ENCODE measurements around the gene TIMM10. TPM values are rescaled to one million over a fixed set of nuclear protein-coding genes. Genes with fewer than 3 reads are reported as not detected.

Gene TIMM10
- total RNA-seq, 1 experiment from 2014 or later, result 80.3 TPM

DNA sequence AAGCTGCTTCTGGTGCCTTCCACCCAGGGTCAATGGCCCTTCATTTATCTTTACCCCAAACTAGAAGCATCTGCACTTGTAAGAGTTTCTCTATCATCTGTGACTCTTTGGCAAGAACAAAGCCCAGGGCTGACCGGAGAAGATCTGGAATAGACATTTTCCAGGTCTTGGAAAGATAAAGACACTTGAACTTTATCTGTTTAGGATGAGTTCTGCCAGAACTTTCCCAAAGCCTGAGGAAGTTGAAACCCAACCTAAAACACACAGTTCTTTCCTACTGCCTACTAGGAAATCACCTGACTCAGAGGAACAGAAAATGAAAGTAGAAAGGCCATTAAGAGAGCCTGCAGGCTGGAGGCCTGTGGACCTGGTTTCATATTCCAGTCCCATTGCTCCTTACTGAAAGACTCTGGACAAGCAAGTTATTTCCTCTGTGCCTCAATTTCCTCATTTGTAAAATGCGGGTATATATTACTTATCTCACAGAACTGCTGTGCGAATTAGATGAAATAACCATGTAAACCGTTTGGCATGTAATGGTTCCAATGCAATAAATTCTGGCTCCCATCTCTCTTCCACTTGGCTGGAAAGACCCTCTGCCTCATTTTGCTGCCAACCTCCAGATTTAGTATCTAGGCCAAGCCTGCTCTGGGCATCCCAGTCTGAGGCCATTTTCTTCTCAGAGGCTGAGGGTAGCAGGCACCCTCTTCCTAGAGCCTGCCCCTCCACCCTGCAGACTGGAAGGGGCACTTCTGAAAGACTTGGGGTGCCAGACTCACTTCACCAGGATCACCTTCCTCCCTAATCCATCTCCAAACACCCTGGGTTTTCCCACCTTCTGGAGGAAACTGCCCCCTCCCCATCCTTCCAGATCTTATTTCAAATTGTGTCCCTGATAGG, 35.7 kb upstream of the TIMM10 start:
- TF ChIP-seq CTCF (IDR thresholded peaks at IDR 0.05; ENCODE audit: unreplicated experiment), result no peak
- Mint-ChIP-seq H3K9me3 (ENCODE audit: unreplicated experiment) (no peaks in the 10 kb centered on the region), H3K36me3 (ENCODE audit: insufficient read depth, unreplicated experiment) (peaks cover 6% of the 10 kb centered on the region), H3K4me3 (ENCODE audit: unreplicated experiment) (peak overlapping the region; percentile 94), H3K27ac (ENCODE audit: low read depth, unreplicated experiment) (peak overlapping the region; percentile 20), H3K4me1 (ENCODE audit: insufficient read depth, unreplicated experiment) (peaks cover 34% of the 10 kb centered on the region), H3K27me3 (ENCODE audit: insufficient read depth, unreplicated experiment) (no peaks in the 10 kb centered on the region)
- intact Hi-C loops (cut with micrococcal nuclease), result loop anchor here (2.0 to 5.0 kb wide), 3 partner anchors 109 to 219 kb away; partner anchors contain the start of genes MED19 and TMX2
- peak; percentile 44 for DNase-seq (ENCODE audit: unreplicated experiment)
- ChIA-PET POLR2A (interaction anchor here (0.8 to 2.6 kb wide), 3 partner anchors 19 to 35 kb away, joined by 3 to 10 read pairs (median 3); partner anchors contain the start of gene TIMM10), CTCF (interaction anchor here (0.5 to 9.6 kb wide), 11 partner anchors 11 to 729 kb away, joined by 3 to 315 read pairs (median 4); no protein-coding TSS in a partner anchor)
- BruUV-seq (replicated peaks), result no TSS peak

DNA sequence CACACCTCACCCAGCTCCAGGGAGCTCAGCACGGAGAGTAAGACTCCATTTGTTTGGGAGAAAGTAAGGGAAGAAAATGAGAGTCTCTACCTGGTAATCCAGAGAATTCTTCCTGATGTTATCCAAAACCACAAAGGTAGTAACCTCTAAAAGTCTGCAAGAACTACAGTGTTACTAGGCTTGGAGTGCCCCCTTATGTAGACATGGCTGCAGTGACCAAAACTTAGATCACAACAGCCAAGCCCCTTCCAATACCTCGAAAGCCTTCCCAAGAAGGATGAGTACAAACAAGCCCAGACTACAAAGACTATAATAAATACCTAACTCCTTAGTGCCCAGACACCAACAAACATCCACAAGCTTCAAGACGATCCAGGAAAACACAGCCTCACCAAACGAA, 32.0 kb upstream of the TIMM10 start:
- H3K9me3 Mint-ChIP-seq (ENCODE audit: unreplicated experiment), result no peaks in the 10 kb centered on the region

DNA sequence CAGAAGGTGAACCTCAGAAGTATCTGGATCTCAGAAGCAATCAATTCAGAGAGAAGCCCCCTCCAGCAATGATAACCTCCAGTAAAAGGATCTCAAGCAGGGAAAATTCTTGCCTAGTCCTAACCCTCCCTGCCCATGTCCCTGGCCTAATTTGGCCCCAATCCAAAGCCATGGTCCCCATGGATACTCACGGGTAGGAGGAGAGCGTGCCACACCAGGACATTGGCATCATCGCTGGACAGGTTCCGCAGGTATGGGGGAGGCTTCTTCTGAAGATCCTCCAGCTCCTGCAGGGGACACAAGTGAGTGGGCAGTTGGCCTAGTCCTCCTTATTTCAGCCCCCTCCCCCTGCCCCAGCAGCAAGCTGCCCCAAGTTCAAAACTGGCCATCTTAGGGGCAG, 29.6 kb upstream of the TIMM10 start:
- intact Hi-C loops (cut with micrococcal nuclease), result no loop called here
- Mint-ChIP-seq H3K9me3 (ENCODE audit: unreplicated experiment) (no peaks in the 10 kb centered on the region), H3K4me1 (ENCODE audit: insufficient read depth, unreplicated experiment) (peaks cover 4% of the 10 kb centered on the region), H3K27me3 (ENCODE audit: insufficient read depth, unreplicated experiment) (no peaks in the 10 kb centered on the region), H3K27ac (ENCODE audit: low read depth, unreplicated experiment) (no peak overlapping the region), H3K36me3 (ENCODE audit: insufficient read depth, unreplicated experiment) (peaks cover 34% of the 10 kb centered on the region), H3K4me3 (ENCODE audit: unreplicated experiment) (no peak overlapping the region)
- no TSS peak for BruUV-seq (replicated peaks)
- CTCF ChIA-PET, result interaction anchor here (0.6 to 0.7 kb wide), 2 partner anchors 75 to 79 kb away, joined by 3 read pairs; no protein-coding TSS in a partner anchor
- no peak for TF ChIP-seq CTCF (IDR thresholded peaks at IDR 0.05; ENCODE audit: unreplicated experiment)
- DNase-seq (ENCODE audit: unreplicated experiment), result no peak
- POLR2A ChIA-PET, result no interaction called here

More for the DNA sequence above, 32.0 kb upstream of the TIMM10 start:
- no peak for DNase-seq (ENCODE audit: unreplicated experiment)
- no peak overlapping the region for H3K27ac Mint-ChIP-seq (ENCODE audit: low read depth, unreplicated experiment)
- ChIA-PET CTCF (interaction anchor here (1.0 to 2.0 kb wide), 6 partner anchors 16 to 105 kb away, joined by 3 to 8 read pairs (median 4); no protein-coding TSS in a partner anchor), POLR2A (interaction anchor here (0.6 kb wide), 1 partner anchor 43 kb away, joined by 3 read pairs; no protein-coding TSS in a partner anchor)
- TF ChIP-seq CTCF (IDR thresholded peaks at IDR 0.05; ENCODE audit: unreplicated experiment), result no peak
- H3K36me3 Mint-ChIP-seq (ENCODE audit: insufficient read depth, unreplicated experiment), result peaks cover 18% of the 10 kb centered on the region
- intact Hi-C loops (cut with micrococcal nuclease), result no loop called here
- H3K4me3 Mint-ChIP-seq (ENCODE audit: unreplicated experiment), result no peak overlapping the region
- H3K27me3 Mint-ChIP-seq (ENCODE audit: insufficient read depth, unreplicated experiment), result no peaks in the 10 kb centered on the region
- H3K4me1 Mint-ChIP-seq (ENCODE audit: insufficient read depth, unreplicated experiment), result peaks cover 22% of the 10 kb centered on the region
- no TSS peak for BruUV-seq (replicated peaks)

- H3K4me1 Mint-ChIP-seq (ENCODE audit: insufficient read depth, unreplicated experiment), result no peaks in the 10 kb centered on the region
- H3K4me3 Mint-ChIP-seq (ENCODE audit: unreplicated experiment), result no peak overlapping the region
- CTCF ChIA-PET, result interaction anchor here (2.1 kb wide), 1 partner anchor 12 kb away, joined by 16 read pairs; the partner anchor contains the start of gene UBE2L6
- H3K27me3 Mint-ChIP-seq (ENCODE audit: insufficient read depth, unreplicated experiment), result no peaks in the 10 kb centered on the region
- no peak for DNase-seq (ENCODE audit: unreplicated experiment)
- H3K9me3 Mint-ChIP-seq (ENCODE audit: unreplicated experiment), result no peaks in the 10 kb centered on the region
- intact Hi-C loops (cut with micrococcal nuclease), result no loop called here
- H3K27ac Mint-ChIP-seq (ENCODE audit: low read depth, unreplicated experiment), result no peak overlapping the region
- peaks cover 60% of the 10 kb centered on the region for H3K36me3 Mint-ChIP-seq (ENCODE audit: insufficient read depth, unreplicated experiment)
- POLR2A ChIA-PET, result no interaction called here
- no peak for TF ChIP-seq CTCF (IDR thresholded peaks at IDR 0.05; ENCODE audit: unreplicated experiment)
- BruUV-seq (replicated peaks), result no TSS peak
Observed at GRCh38 chr11:57556041-57556440, 25.5 kb upstream of the TIMM10 start.

Measured in MCF 10A (cell line).